Measurements from ENCODE around the gene EML4.

DNA sequence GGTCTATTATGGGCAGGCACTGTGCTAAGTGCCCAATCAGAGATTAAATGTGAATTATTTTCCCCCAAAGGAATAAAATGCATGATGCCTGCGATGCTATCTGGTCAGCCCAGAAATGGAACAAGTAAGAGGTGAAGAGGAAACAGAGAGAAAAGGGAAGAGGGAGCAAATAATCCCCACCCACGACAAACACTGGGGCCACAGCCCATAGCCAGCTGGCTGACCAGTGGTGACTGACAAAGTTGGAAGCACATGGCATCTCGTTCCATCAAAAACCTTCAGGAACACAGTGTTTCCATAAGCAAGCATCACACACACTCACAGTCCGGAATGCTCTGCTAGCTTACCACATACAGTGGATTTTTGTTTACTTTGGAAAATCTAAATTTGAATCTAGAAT is 213.0 kb downstream of the EML4 start:
- no peak for TF ChIP-seq CTCF (IDR thresholded peaks at IDR 0.05)
- TF ChIP-seq POLR2AphosphoS5 (IDR thresholded peaks at IDR 0.05; ENCODE audit: low read depth, low read length), result no peak

Measured in Panc1 (cell line).